ENCODE data around the gene PWWP2B.

The PWWP2B gene

DNA sequence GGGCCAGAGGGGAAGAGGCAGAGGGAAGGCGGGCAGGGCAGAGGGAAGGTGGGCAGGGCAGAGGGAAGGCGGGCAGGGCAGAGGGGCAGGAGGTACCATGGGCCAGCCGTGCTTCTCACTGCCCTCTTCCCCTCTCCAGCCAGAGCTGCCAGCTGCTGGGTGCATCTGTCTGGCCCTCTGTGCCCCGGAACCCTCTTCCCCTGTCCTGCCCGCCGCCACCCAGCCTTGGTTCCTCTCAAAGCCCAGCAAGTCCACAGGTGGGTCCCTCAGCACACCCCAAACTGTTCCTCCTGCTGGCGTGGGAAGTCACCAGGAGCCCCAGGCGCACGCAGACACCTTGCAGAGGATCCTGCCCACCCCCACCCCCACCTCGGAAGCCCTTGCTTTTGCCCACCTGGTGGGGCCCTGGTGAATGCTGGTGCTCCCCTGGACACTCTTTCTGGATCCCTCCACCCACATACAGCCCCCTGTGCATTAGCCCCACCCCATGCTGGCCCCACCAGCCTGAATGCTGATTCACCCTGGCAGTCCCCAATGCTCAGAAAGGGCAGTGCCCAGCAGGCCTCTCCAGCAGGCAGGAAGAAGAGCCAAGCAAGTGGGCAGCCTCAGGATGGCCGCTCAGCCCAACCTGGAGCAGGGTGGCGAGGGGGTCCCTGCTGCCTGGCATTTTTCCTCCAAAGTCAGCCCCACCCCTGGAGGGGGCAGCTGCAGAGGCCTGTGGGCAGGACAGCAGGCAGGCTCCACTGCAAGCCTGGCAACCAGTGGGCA, 1.9 kb upstream of the PWWP2B start:
- no peak for DNase-seq

DNA sequence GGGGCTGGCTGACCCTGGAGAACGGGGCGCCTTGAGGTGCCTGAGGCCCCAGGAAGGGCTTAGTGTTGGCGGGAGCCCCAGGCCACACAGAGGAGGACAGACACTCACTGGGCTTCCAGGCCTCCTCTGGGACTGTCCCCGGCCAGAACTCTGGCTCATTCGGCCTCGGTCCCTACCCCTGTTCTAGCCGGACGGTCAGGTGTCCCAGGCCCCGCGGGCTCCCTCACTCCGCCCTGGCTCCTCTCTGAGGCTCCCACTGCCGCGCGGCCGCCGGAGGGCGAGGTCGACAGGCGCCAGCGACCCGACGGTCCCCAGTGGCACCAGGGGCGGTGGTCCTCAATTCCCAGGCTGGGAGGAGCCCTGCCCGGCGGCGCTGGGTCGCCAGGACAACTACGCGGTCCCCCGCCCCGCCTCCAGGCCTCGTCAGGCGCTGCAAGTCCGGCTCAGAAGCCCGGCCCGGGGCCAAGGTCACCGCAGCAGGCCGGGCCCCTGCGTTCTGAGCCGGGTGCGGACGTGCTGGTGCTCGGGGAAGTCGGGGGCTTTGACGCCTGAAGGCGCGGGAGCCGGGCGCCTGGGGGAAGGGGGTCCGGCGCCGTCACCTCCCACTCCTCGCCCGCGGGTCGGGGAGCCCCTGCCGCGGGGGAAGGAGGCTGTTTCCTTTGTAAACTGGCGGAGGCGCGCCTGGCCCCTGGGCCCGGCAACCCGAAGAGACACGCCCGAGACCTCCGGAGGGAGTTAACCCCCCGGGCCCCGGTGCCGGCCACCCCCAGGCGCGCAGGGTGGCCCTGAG, 1.1 kb upstream of the PWWP2B start:
- DNase-seq = no peak

DNA sequence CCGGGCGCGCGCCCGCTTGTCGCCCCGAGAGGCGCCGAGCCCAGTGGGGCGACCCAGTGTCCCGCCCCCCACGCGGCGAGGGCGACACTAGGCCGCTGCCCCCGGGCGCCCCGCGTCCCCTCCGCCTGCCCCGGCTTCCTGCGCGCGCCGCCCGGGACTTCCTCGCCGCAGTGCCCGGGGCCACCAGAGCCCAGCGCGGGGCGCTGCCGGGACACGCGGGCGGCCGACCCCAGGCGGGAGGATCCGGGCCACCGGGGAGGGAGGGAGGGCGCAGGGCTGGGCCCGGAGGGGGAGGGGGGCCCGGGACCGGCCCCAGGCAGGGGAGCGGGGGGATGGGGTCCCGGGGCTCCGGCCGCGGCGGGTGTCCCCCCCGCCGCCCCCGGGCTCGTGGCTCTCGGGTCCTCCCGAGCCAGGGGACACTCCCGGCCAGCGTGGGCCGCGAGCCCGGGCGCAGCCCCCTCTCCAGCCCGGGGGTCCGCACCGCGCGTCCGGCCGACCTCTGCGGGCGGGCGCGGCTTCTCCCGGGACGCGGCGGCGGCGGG, 435 bp upstream of the PWWP2B start:
- DNase-seq = peak; percentile 44

DNA sequence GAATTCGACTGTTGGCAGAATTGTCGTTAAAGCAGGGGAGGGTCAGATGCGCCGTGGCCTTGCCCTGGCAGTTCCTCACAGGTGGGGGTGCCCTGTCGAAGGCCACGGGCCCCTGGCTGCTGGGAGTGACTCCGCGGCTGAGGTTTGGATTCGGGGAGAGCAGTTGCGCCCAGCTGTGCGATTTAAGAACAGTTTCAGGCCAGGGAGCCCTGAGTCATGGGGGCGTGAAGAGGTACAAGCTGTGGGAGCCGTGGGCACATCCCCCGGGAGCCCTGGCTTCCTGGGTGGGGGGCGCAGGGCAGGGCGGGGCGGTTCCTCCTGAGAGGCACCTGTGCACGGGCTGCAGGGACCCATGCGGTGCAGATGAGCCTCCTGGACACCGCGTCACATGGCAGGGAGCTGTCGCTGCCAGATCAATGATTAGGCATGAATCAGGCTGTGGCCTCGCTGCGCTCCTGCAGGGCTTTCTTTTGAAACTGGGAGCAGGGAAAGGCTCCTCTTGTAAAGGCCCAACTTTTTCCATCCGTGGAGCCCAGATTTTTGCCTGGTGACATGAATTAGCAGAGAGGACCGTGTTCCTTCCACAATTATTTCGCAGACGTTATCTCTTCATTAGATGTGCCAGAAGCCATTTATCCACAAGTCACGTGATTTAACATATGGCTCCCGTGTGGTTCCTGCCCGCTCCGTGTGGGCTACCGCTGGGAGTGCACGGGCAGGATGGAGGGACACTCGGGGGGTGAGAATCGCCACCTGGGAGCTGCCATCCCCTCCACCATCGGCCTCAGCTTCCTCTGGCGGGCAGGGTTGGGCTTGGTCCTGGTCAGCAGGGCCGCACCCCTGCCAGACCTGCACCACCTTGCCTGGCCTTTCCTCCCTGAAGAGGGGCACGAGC, 918 bp downstream of the PWWP2B start:
- DNase-seq = peak; percentile 59

DNA sequence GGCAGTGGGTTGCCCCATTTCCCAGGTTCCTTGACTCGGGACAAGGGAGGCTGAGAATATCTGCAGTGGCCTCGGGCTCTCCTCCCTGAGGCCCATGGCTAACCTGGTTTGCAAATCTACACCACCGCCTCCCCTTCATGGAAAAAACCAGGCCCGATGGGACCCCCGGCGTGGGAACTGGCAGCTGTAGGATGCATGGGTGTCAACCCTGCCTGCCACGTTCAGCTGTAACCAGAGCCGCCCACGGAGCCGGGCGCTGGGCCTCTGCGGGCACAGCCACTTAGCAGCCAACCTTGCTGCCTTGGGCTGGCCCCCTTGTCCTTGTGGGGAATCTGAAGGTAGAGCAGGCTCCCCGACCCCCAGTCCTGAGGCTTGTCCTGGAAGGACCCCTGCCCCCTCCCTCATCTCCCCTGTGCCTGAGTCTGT, 1.6 kb downstream of the PWWP2B start:
- no peak for DNase-seq

DNA sequence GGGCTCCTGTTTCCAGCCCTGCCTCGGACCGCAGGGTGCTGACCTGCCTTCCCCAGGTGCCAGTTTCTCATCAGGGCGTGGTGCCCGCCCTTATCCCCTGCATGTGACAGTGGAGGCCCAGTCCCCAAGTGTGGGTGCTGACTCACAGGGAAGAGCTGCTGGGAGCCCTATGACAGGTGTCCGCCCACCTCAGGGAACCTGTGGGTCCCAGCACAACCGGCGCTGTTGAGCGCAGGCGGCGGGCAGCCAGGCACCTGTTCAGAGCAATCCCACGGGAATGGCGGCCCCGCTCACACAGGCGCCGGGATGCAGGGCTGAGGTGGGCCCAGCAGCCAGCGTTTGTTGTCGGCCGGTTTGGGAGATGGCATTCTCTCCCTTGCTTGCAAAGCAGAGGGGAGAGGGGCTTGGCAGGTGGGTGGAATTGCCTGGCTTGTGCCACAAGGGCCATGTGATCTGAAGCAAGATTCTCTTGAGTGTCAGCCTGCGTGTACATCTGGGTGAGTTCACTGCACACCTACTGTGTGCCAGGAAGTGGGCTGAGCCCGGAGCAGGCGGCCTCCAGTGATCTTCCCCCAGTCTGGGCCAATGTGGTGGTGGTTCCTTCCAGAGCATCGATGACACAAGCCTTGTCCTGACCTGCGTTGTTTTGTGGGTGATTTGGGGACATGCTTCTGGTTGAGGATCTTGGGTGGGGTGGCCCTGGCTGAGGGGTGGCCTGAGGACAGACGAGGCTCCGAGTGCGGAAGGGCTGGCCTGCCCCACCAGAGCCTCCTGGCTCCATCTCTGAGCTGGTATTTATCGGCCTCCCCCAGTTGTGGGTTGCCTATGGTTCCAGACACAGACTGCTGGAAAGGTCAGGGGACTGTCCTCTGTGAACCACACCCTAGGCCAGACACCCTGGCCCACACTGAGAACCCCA, 2.4 kb downstream of the PWWP2B start:
- no peak for DNase-seq

DNA sequence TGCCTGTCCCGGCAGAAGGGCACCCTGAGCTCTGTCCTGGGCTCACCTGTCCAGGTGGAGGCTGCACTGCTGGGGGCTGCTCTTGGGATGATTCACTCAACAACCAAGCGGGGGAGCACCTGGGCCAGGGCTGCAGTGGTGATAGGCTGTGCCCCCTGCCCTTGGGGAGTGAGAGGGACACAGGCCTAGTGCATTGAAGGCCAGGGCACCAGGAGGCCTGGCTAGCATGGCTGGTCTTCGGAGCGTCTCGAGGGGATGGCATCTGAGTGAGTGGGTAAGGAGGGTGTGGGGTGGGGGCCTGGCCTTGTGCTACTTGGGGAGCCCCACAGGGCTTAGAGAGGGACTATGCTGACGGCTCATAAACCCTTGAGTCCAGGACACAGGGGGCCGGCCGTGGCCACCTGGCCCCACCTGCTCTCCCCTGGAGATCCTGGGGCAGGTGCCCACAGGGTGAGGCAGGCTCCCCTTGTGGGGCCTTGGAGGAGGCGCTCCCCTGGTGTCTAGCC, 3.1 kb downstream of the PWWP2B start:
- no peak for DNase-seq

DNA sequence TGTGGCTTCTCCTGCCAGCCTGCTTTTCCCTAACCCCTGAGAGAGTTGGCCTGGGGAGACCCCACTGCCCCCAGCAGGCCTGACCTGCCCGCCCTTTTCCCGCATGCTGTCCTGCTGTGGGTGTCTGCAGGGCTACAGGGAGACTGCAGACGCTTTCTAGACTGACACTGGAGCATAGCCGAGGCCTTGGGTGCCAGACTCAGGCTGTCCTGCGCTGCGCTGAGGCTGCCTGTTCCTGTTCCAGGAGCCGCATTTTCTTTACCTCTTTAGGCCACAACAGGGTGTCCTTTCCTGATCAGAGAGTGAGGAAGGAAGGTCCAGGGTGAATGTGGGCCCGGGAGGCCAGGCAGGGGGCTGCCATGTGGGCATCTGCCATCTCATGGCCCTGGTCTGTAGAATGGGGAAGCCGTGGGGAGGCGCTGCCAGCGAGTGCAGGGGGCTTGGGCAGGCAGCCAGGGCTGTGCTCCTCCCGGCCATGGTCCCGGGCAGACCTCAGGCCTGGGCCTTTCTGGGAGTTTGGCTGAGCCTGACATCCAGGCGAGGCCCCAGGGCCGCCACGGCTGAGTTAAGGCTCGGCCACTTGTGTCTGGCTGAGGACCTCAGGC, 3.6 kb downstream of the PWWP2B start:
- no peak for DNase-seq

DNA sequence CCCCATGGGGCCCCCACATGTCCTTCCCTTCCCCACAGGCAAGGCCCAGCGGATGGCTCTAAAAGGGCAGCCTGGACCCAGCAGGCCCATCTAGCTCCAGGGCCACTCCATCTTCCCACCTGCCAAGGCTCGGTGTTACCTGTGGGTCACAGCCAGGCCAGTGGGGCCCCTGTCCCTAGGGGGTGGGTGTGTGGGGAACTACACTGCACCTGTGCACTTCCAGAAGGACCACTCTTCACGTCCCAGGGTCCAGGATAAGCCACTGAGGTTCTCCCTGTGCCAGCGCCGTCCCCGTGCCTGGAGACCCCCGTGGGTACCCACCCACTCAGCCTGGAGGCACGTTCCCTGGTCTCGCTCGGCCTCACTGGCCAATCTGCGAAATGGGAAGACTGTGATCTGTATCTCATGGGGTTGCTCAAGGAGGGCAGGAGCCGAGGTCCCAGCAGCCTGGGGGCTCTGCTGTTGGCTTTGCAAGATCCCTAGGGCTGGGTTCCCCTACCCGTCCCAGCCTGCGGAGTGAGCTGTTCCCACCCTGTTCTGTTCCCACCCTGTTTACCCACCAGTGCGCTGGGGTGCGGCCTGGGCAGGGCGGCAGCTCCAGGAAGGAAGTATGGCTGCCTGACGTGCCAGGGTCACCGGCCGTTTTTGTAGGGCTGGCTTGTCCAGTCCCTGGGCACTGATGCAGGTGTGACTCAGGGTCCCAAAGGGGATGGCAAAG, 4.6 kb downstream of the PWWP2B start:
- DNase-seq = no peak

DNA sequence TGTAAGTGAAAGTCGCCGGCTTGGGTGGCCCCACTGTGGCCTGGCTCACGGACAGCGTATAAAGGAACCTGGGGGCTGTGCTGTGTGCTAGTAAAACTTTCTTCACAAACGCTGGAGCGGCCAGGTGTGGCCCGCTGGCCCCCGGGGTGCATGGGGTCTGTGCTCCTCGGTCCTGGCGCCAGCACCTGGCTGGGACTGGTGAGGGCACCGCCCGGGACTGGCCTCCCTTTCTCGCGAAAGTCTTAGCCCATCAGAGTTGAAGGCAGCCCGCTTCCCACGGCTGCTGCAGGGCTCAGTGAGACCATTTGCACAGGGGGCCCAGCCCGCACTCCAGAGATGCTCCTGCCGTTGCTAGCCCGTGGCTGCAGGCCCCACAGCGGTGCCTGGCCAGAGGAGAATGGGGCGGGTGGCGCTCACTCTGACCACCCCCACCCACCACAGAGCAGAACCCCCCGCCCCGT, 5.8 kb downstream of the PWWP2B start:
- DNase-seq = no peak

DNA sequence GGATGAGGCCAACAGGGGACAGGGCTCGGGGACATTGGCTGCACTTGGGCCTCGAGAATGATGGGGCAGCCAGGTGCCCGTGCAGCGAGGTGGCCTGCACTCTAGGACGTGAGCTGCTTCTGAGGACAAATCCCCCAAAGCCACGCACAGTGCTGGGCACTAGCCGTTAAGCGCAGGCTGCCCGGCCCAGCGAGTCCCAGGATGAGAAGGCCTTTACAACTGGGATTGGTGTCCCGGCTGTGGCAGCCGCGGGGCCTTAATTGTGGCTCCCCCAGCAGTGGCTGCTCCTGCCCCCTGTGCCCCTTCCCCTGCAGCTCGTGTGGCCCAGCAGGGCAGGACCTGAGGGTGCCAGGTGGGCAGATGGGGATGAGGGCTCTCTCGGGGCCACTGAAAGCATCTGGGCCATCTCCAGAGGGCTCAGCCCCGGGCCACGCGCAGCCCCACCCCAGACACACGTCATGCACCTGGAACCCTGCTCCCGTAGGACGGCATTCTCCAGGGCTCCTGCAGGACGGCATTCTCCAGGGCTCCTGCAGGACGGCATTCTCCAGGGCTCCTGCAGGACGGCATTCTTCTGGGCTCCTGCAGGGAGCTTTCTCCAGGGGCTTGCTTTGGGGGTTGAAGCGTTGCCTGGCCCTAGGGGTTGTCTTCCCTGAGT, 6.6 kb downstream of the PWWP2B start:
- DNase-seq = no peak

DNA sequence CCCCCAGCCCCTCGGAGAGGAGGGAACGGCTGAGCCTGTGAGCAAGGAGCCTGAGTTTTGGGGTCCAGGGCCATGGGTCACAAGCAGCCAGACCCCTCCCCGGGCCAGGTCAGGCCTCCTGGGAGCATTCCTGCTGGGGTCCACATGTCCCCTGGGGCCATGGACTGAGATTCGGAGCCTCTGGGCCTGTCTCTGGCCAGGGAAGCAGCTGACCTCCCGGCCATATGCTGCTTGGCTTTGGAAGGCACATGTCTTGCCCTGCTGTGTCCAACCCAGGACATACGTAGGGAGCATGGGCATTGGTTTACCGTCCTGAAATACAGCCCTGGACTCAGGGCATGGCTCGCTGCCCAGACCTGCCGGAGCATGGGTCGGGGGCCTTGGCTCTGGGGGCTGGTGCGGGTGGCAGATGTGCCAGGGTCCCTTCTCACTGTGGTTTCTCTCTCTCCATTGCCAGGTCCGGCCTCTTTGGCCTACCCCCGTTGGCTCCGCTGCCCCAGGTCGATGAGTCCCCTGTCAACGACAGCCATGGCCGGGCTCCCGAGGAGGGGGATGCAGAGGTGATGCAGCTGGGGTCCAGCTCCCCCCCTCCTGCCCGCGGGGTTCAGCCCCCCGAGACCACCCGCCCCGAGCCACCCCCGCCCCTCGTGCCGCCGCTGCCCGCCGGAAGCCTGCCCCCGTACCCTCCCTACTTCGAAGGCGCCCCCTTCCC, 7.3 kb downstream of the PWWP2B start:
- no peak for DNase-seq

DNA sequence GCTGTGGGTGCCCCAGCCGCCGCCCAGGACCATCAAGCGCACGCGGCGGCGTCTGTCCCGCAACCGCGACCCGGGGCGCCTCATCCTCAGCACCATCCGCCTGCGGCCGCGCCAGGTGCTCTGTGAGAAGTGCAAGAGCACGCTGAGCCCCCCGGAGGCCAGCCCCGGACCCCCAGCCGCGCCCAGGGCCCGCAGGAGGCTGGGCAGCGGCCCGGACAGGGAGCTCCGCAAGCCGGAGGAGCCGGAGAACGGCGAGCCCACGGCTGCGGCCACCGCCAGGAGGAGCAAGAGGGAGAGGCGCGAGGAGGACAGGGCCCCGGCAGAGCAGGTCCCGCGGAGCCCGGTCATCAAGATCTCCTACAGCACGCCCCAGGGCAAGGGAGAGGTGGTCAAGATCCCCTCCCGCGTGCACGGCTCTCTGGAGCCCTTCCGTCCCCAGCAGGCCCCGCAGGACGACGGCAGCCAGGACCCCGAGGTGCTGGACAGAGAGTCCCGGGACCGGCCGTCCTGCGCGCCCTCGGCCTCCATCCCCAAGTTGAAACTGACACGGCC, 8.0 kb downstream of the PWWP2B start:
- no peak for DNase-seq

DNA sequence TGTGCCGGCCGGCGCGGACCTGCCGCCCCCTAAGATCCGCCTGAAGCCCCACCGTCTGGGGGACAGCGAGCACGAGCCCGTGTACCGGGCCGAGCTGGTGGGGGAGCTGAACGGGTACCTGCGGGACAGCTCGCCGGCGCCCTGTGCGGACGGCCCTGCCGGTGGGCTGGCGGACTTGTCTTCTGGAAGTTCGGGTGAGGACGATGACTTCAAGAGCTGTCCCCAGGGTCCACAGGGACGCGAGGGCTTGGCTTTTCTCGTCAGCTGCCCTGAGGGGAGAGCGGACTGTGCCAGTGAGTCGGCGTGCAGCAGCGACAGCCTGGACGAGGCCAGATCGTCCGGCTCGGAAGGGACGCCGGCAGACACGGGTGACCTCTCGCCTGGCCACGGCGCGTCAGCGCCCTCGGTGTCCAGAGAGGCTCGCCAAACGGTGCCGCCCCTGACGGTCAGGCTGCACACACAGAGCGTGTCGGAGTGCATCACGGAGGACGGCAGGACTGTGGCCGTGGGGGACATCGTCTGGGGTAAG, 8.5 kb downstream of the PWWP2B start:
- no peak for DNase-seq

DNA sequence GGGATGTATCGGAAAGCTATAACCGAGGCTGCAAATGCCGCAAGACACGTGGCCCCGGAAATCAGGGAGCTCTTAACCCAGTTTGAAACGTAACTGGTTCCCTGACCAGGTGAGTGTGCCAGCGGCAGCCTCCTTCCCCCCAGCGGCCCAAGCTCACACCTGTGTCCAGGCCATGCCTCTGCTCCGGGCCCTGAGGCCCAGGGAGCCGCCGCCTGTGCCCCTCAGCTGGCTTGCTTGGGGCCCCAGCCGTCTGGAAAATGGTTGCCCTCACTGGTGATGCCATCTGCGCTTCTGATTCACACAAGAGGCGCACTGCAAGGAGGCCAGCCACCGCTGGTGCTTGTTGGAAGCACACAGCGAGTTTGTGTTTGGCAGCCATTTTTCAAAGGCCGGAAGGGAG, 9.2 kb downstream of the PWWP2B start:
- no peak for DNase-seq

DNA sequence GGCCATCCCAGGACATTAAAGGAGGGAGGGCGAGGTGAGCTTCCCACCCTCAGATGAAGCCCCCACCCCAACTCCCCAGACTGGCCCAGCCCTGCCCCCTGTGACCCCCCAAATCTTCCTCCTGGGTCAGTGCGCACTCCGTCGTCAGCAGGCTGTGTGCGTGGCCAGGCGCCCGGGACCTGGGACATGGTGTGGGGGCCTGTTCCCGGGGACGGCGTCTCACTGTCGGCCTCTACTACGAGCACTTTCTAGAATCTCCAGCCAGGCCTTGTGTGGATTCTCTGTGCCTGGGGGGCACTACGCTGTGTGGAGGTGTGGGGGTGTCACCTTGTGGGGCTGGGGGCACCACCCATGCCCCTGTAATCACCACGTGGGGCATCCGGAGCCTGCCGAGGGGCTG, 9.8 kb downstream of the PWWP2B start:
- DNase-seq = no peak

DNA sequence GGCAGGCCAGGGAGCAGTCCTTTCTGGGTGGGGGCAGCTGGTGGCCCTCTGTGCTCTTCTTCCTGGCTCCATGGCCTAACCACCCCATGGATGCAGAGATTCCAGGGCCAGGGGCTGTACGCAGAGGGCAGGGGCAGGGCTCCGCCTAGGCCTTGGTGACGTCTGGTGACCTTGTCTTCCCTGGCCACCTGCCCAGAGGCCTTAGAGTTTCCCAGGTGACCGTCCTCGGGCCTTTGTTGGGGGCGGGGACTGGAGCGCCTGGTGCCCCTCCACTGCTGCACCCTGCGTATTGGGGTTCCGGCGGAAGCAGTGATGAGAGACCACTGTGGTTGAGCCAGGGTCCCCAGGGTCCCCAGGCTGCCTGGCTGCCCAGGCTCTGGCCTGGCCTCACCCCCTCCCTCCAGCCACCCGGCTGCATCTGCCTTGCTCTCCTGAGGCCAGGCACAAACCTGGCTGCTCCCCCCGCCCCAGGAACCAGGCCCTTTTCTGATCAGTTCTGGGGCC, 10.3 kb downstream of the PWWP2B start:
- no peak for DNase-seq

DNA sequence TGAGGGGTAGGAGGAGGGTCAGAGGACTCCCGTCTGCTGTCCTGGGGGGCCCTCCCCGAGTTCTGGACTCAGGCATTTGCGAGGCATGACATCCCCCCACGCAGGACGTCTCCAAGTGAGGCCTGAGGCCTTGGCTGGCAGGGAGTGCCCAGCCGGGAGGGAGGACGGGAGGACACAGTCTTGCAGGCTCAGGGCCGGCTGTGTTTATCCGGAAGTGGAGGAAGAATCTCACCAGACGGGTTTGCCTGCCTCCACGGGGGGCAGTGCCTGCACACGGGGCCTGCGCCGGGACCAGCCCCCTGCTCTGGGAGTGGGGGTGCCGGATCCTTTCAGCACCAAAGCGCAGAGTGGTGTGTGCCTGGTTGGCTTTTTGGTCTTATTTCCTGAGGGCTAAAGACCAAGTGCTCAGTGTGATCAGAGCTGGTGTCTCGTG, 10.9 kb downstream of the PWWP2B start:
- DNase-seq = no peak

Measured in EL (cell line).